Heart right ventricle (tissue), 16 donors: Measurements from ENCODE around the gene SMYD3. TPM values are rescaled to one million over a fixed set of nuclear protein-coding genes. Genes with fewer than 3 reads are reported as not detected.
A peak's percentile ranks its signal among the peaks of the same experiment; 100 is the strongest.

Experiments
- ATAC-seq, 8 donors: fragments of 200-7000 bp; cut with Tn5 transposase; one replicate each; pipeline ENCODE4 v1.9.1; 2020; ENCODE audit warnings: mild to moderate bottlenecking in 8 of 8, moderate library complexity in 8 of 8, moderate number of reproducible peaks in 1 of 8
- DNase-seq, 2 donors: peaks; one replicate each; pipeline ENCODE4 v3.0.0-alpha.2; 2020
- H3K27ac ChIP-seq, 10 donors: fragments of 200-600 bp; sonication (generic) in 2 of 10; one replicate each; pipeline versions ENCODE4 v1.5.0 to v1.8.0; 2020 to 2022; ENCODE audit warnings: mild to moderate bottlenecking in 3 of 10
- H3K27me3 ChIP-seq, 7 donors: fragments of 200-600 bp; one replicate each; pipeline ENCODE4 v1.8.0; 2021 to 2022; ENCODE audit warnings: mild to moderate bottlenecking in 2 of 7
- H3K36me3 ChIP-seq, 9 donors: fragments of 200-600 bp; sonication (generic) in 1 of 9; one replicate each; pipeline versions ENCODE4 v1.5.0 to v1.8.0; 2020 to 2022; ENCODE audit warnings: mild to moderate bottlenecking in 2 of 9
- H3K4me1 ChIP-seq, 9 donors: fragments of 200-600 bp; sonication (generic) in 1 of 9; one replicate each; pipeline versions ENCODE4 v1.5.0 to v1.8.0; 2020 to 2022; ENCODE audit warnings: mild to moderate bottlenecking in 4 of 9
- H3K4me3 ChIP-seq, 10 donors: fragments of 200-600 bp; sonication (generic) in 2 of 10; one replicate each; pipeline versions ENCODE4 v1.5.0 to v1.8.0; 2020 to 2022; ENCODE audit warnings: mild to moderate bottlenecking in 7 of 10, moderate library complexity in 2 of 10
- H3K9me3 ChIP-seq, 11 donors: fragments of 200-600 bp in 10 of 11; sonication (generic) in 2 of 11; one replicate each; pipeline versions ENCODE4 v1.5.0 to v1.8.0; 2013 to 2022; ENCODE audit warnings: mild to moderate bottlenecking in 2 of 11, control low read depth in 1 of 11, moderate library complexity in 1 of 11
- CTCF ChIP-seq, 9 donors: fragments of 200-600 bp; sonication (generic) in 2 of 9; IDR thresholded peaks; one replicate each; pipeline versions ENCODE4 v1.5.0 to v1.8.0; 2021 to 2022; ENCODE audit warnings: antibody characterized with exemption in 9 of 9, mild to moderate bottlenecking in 5 of 9, moderate library complexity in 1 of 9
- WGBS, 2 donors: extraction: QIAGEN DNeasy Blood & Tissue Kit; methylation state at CpG; one replicate each; pipeline ENCODE4 v1.1.7; 2013; ENCODE audit warnings: inconsistent platforms in 1 of 2; 5-methylcytosine and 5-hydroxymethylcytosine counted together
- intact Hi-C, 10 donors: fragments of 100-400 bp; cut with DNase I; formaldehyde crosslinking; loops; one replicate each; pipeline versions ENCODE4 v1.11.1 to v1.14.2; 2022
- polyA plus RNA-seq, 2 donors: library from polyadenylated mRNA; stranded (reverse); fragments of 200-250 nt; gene quantifications; one replicate each; pipeline ENCODE4 v1.2.3, GENCODE V29; 2013
- total RNA-seq, 10 donors: library from RNA; stranded (reverse); fragmentation: NEBNext Ultra II Directional in 3 of 10; extraction: Animal tissue kit (Norgen Biotek cat#: 25700) in 3 of 10; gene quantifications; one replicate each; pipeline versions ENCODE4 v1.2.1 to v1.2.4, GENCODE V29; 2021 to 2023
- donor health status: Arrhythmogenic right ventricular cardiomyopathy.
- donor health status: ischemic (EF 13 %, LVEDD 7.1; RV severe dilation, severe dysfunction).
- donor health status: healthy with polysubstance abuse.
- donor health status: DM: no; HTN: yes; CAD: no.
- donor health status: DM: no; HTN: no; CAD: no.
- donor health status: ischemic (EF 25% LVEDD 6.9; RV normal size, moderate dysfunction).
- donor health status: ischemic (EF 25% LVEDD 5.7; RV mildly dilated, moderate dysfunction).
- donor health status: healthy.
- donor health status: DM: yes; HTN: yes; CAD: no.
- donor health status: Ischemic cardiomyopathy.
- donor health status: ischemic (EF 35%, LVEDD 5.7; RV mildly dilated, moderate dysfunction).
- donor health status: nonischemic (EF 11% LVEDD 7.7; RV severe dilation, severe dysfunction).
- donor health status: DM: yes; HTN: yes; CAD: no.
- donor health status: PGD.
- donor health status: ischemic (EF 29% LVEDD 5.4; RV normal size, mild dysfunction).
- donor health status: nonischemic (EF 23%, LVEDD 6.1; RV moderate dilation, normal function).

Gene SMYD3
- total and polyA plus RNA-seq, 12 donors: 5.9 to 13.9 (median 8.1) TPM

DNA sequence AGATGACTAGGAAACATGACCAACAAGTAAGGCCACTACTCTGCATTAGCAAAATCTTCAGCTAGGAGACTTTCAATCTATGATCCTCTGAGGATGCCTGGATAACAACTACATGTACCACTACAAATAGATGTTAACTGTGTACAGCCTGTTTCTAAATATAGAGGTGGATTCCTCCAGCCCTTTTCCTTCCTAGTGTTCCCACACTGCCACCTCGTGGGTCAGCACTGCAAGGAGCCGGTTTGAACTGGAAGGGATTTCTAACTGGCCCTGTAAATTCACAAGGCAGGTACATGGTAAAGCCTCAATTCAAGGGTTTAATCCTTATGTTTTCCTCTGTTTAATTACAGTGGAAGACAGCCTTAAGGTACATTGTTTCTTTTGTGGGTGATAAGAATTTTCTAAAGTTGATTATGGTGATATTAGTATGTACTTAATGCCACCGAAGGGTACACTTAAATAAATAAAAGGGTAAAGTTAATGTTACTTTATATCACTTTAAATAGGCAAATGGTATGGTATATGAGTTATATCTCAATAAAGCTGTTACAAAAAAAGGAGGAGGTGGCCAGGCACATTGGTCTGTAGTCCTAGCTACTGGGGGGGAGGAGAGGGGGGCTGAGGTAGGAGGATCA lies 14.4 kb downstream of the SMYD3 start:
- peak; percentile 64 to 90 (median 75) for TF ChIP-seq CTCF (IDR thresholded peaks at IDR 0.05)
- H3K36me3 ChIP-seq: no peaks in the 10 kb centered on the region
- WGBS, 2 donors: 33% methylated on average over 3 of the region's 3 CpGs
- DNase-seq (peak; percentile 61 to 73), ATAC-seq (peak; percentile 67 to 97 (median 92))
- intact Hi-C loops: loop anchor here (2.0 to 10.0 kb wide), 7 partner anchors 478 to 1340 kb away; partner anchors contain the start of gene KIF26B (in 5 of the 10)
- peaks cover 0 to 13% (median 8%) of the 10 kb centered on the region in 9 donors for H3K4me1 ChIP-seq
- H3K27ac ChIP-seq: no peak overlapping the region
- no peaks in the 10 kb centered on the region for H3K9me3 ChIP-seq
- peak overlapping the region in 1 of 10 donors; percentile 2 for H3K4me3 ChIP-seq
- no peaks in the 10 kb centered on the region for H3K27me3 ChIP-seq

DNA sequence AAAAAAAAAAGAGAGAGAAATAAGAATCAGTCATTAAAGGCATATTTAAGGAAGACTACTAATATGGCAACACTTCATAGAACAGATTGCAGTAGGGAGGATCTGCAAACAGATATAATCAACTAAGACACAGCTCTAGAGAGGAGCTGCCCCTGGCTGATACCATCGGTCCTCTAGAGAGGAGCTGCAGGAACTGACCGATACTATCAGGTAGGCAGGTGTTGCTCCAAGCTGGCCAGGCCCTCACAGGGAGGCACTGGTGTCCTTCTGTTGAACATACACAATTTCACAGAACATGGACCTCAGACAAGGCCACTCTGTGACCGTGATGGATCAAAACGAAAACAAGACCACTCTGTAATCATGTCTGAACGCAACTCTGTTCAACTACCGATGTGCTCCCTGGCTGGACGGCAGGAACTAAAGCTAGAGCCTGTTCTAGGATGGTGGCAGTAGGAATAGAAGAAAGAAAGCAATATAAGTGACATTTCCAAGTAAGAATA lies 15.5 kb downstream of the SMYD3 start:
- no peak for TF ChIP-seq CTCF (IDR thresholded peaks at IDR 0.05)
- Histone ChIP-seq H3K27me3 (no peaks in the 10 kb centered on the region), H3K27ac (no peak overlapping the region), H3K4me3 (no peak overlapping the region), H3K4me1 (peaks cover 0 to 11% (median 5%) of the 10 kb centered on the region in 9 donors), H3K36me3 (no peaks in the 10 kb centered on the region), H3K9me3 (no peaks in the 10 kb centered on the region)
- WGBS, 2 donors: 88 to 91% methylated on average over 7 of the region's 7 CpGs
- no peak for ATAC-seq
- DNase-seq: no peak
- intact Hi-C loops: loop anchor here (2.0 to 10.0 kb wide), 7 partner anchors 477 to 1339 kb away; partner anchors contain the start of gene KIF26B (in 5 of the 10)

GRCh38 chr1:246488674-246489073 lies 18.4 kb downstream of the SMYD3 start:
- H3K9me3 ChIP-seq: no peaks in the 10 kb centered on the region
- no peaks in the 10 kb centered on the region for H3K27me3 ChIP-seq
- no peaks in the 10 kb centered on the region for H3K36me3 ChIP-seq
- H3K4me1 ChIP-seq: peaks cover 0 to 12% (median 6%) of the 10 kb centered on the region in 9 donors
- no peak for TF ChIP-seq CTCF (IDR thresholded peaks at IDR 0.05)
- no peak overlapping the region for H3K27ac ChIP-seq
- no peak for DNase-seq
- no peak for ATAC-seq
- no peak overlapping the region for H3K4me3 ChIP-seq
- WGBS, 2 donors: 96% methylated on average over 6 of the region's 6 CpGs
- intact Hi-C loops: no loop called here

DNA sequence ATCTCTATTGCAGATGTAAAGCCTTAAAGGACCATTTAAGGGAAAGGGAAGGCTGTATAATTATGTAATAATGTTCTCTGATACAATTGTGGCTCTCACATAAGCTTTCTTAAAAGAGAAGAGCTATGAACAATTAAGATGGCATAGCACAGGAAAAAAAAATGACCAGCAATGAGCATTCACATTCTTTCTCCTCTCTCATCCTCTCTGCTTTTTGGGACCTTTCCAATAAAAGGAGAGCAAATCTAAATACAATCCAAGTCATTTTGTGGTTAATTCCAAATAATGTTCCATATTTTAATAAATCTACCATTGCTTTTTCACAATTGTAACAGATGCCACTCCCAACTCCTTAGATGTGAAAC lies 23.5 kb downstream of the SMYD3 start:
- H3K36me3 ChIP-seq: no peaks in the 10 kb centered on the region
- no peak overlapping the region for H3K27ac ChIP-seq
- H3K27me3 ChIP-seq: no peaks in the 10 kb centered on the region
- ATAC-seq (no peak), DNase-seq (no peak)
- no peak overlapping the region for H3K4me3 ChIP-seq
- TF ChIP-seq CTCF (IDR thresholded peaks at IDR 0.05): no peak
- intact Hi-C loops: no loop called here
- peaks cover 0 to 10% (median 0%) of the 10 kb centered on the region in 9 donors for H3K4me1 ChIP-seq
- no peaks in the 10 kb centered on the region for H3K9me3 ChIP-seq
